ENCODE measurements around the gene OR2G2. TPM values are rescaled to one million over a fixed set of nuclear protein-coding genes. Genes with fewer than 3 reads are reported as not detected.

The OR2G2 gene
- total RNA-seq, 1 donor = not detected

DNA sequence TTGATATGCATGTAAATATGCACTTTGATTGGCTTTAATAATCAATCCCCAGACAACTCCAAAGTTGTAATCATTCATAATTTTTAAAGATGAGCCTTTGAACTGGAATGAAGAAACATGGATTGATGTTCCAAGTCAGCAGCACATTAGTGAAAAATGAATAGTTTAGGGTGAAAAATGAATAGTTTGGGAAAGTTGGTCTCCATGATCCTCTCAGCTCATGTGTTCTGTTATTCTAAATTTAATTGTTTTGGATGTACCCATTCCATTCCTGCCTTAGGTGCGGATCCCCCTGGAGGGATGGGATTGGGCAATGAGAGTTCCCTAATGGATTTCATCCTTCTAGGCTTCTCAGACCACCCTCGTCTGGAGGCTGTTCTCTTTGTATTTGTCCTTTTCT is 17.1 kb downstream of the OR2G2 start, which contains the start of gene OR2G3:
Gene OR2G3 (plus strand): TSS at position 301 of the 400 bp plus-strand sequence. CDS start 0 bp downstream, at position 301.
- Histone ChIP-seq H3K27me3 (ENCODE audit: insufficient read depth, low read length) (no peaks in the 10 kb centered on the region), H3K79me2 (ENCODE audit: insufficient read depth, low read length) (no peaks in the 10 kb centered on the region), H3K9me3 (ENCODE audit: low read depth, low read length) (peaks cover 5% of the 10 kb centered on the region), H4K20me1 (ENCODE audit: insufficient read depth, low read length) (no peaks in the 10 kb centered on the region), H3K4me3 (ENCODE audit: insufficient read depth, low read length) (no peak within 1 kb of the TSS), H3K4me2 (ENCODE audit: insufficient read depth, low read length) (no peak within 1 kb of the TSS), H3K4me1 (ENCODE audit: insufficient read depth, low read length) (no peaks in the 10 kb centered on the region), H3K27ac (ENCODE audit: low read depth, low read length) (no peak within 1 kb of the TSS), H3K36me3 (ENCODE audit: insufficient read depth, low read length) (no peaks in the 10 kb centered on the region), H2AFZ (ENCODE audit: low read length) (no peak within 1 kb of the TSS)
- DNase-seq (ENCODE audit: insufficient read length, low spot score, missing footprints) = no peak
- no peak for TF ChIP-seq CTCF (IDR thresholded peaks at IDR 0.05; ENCODE audit: extremely low read depth, low read depth, low read length)

DNA sequence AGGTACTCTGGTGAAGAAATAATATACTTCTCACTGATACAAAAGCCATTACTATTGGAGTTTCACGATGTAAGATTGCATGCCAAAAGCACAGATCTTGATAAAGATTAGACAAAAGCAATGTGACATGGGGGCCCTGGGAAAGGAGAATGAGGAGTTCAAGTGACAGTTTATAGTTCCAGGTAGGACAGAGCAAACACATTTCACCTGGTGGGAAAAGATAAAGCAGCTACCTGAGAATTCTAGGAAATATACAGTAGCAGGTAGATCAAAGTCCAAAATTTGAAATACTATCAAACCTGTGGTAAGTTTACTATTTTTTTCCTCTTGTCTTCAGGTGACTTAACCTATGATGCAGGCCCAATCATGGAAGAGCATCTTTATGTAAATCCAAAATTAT is 25.2 kb downstream of the OR2G2 start:
- DNase-seq (ENCODE audit: insufficient read length, low spot score, missing footprints) = no peak
- Histone ChIP-seq H3K9me3 (ENCODE audit: low read depth, low read length) (no peaks in the 10 kb centered on the region), H2AFZ (ENCODE audit: low read length) (no peak overlapping the region), H3K79me2 (ENCODE audit: insufficient read depth, low read length) (no peaks in the 10 kb centered on the region), H3K27me3 (ENCODE audit: insufficient read depth, low read length) (no peaks in the 10 kb centered on the region), H3K36me3 (ENCODE audit: insufficient read depth, low read length) (no peaks in the 10 kb centered on the region), H3K4me1 (ENCODE audit: insufficient read depth, low read length) (no peaks in the 10 kb centered on the region), H3K4me2 (ENCODE audit: insufficient read depth, low read length) (no peak overlapping the region), H4K20me1 (ENCODE audit: insufficient read depth, low read length) (no peaks in the 10 kb centered on the region), H3K4me3 (ENCODE audit: insufficient read depth, low read length) (no peak overlapping the region), H3K27ac (ENCODE audit: low read depth, low read length) (no peak overlapping the region)
- TF ChIP-seq CTCF (IDR thresholded peaks at IDR 0.05; ENCODE audit: extremely low read depth, low read depth, low read length) = no peak

- no peak overlapping the region for H3K4me3 ChIP-seq (ENCODE audit: insufficient read depth, low read length)
- H3K27me3 ChIP-seq (ENCODE audit: insufficient read depth, low read length) = no peaks in the 10 kb centered on the region
- no peak overlapping the region for H3K4me2 ChIP-seq (ENCODE audit: insufficient read depth, low read length)
- no peak overlapping the region for H2AFZ ChIP-seq (ENCODE audit: low read length)
- no peaks in the 10 kb centered on the region for H3K9me3 ChIP-seq (ENCODE audit: low read depth, low read length)
- H3K36me3 ChIP-seq (ENCODE audit: insufficient read depth, low read length) = no peaks in the 10 kb centered on the region
- H3K4me1 ChIP-seq (ENCODE audit: insufficient read depth, low read length) = no peaks in the 10 kb centered on the region
- DNase-seq (ENCODE audit: insufficient read length, low spot score, missing footprints) = no peak
- H3K27ac ChIP-seq (ENCODE audit: low read depth, low read length) = no peak overlapping the region
- TF ChIP-seq CTCF (IDR thresholded peaks at IDR 0.05; ENCODE audit: extremely low read depth, low read depth, low read length) = no peak
- H4K20me1 ChIP-seq (ENCODE audit: insufficient read depth, low read length) = no peaks in the 10 kb centered on the region
- no peaks in the 10 kb centered on the region for H3K79me2 ChIP-seq (ENCODE audit: insufficient read depth, low read length)
These were observed 26.5 kb downstream of the OR2G2 start for GRCh38 chr1:247614625-247615024.

DNA sequence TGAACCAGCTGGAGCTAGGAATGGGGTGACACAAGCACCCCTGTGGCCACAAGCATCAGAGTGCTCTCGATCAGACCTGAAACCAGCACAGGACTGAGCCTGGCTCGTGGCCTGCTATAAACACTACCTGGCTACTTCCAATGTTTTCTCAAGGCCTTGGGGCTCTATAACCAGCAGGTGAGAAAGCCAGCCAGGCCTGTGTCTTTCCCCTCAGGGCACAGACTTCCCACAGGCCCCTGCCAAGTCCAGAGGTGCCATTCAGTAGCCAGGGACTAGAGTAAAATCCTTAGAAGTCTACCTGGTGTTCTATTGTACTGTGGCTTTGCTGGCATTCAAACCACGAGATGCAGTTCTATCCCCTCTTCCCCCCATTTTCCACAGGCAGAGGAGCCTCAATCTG is 39.8 kb downstream of the OR2G2 start:
- TF ChIP-seq CTCF (IDR thresholded peaks at IDR 0.05; ENCODE audit: extremely low read depth, low read depth, low read length) = no peak
- Histone ChIP-seq H3K27ac (ENCODE audit: low read depth, low read length) (no peak overlapping the region), H3K36me3 (ENCODE audit: insufficient read depth, low read length) (no peaks in the 10 kb centered on the region), H4K20me1 (ENCODE audit: insufficient read depth, low read length) (no peaks in the 10 kb centered on the region), H3K9me3 (ENCODE audit: low read depth, low read length) (no peaks in the 10 kb centered on the region), H3K4me2 (ENCODE audit: insufficient read depth, low read length) (no peak overlapping the region), H2AFZ (ENCODE audit: low read length) (no peak overlapping the region), H3K79me2 (ENCODE audit: insufficient read depth, low read length) (no peaks in the 10 kb centered on the region), H3K4me1 (ENCODE audit: insufficient read depth, low read length) (no peaks in the 10 kb centered on the region), H3K4me3 (ENCODE audit: insufficient read depth, low read length) (no peak overlapping the region), H3K27me3 (ENCODE audit: insufficient read depth, low read length) (no peaks in the 10 kb centered on the region)
- DNase-seq (ENCODE audit: insufficient read length, low spot score, missing footprints) = no peak
